Brain microvascular endothelial cell (primary cell): ENCODE data around the gene NR2F2.

Source experiments
- DNase-seq: peaks from one replicate; pipeline ENCODE4 v3.0.0-alpha.2; 2020
- H3K27ac ChIP-seq: fragments of 250-450 bp; sonication (Bioruptor Pico); 2 replicates; pipeline ENCODE4 v1.5.1; 2020; ENCODE audit warnings: mild to moderate bottlenecking, moderate library complexity
- H3K27me3 ChIP-seq: fragments of 250-450 bp; sonication (Bioruptor Pico); replicated peaks from 2 replicates; pipeline ENCODE4 v1.5.1; 2020; ENCODE audit warnings: mild to moderate bottlenecking
- H3K36me3 ChIP-seq: fragments of 250-450 bp; sonication (Bioruptor Pico); replicated peaks from 2 replicates; pipeline ENCODE4 v1.5.1; 2020; ENCODE audit warnings: mild to moderate bottlenecking
- H3K4me3 ChIP-seq: 2 replicates; pipeline ENCODE4 v1.5.1; 2011; ENCODE audit warnings: low read depth, mild to moderate bottlenecking, control low read depth, low read length, moderate library complexity
- in situ Hi-C: cut with HindIII; loops from 2 replicates; pipeline ENCODE4 v1.10.0; 2017; ENCODE audit warnings: low sequenced_read_pairs, low pct_ligation_motif_present
- TF ChIP-seq, protein P1 (sequence below): IDR thresholded peaks from 2 replicates; pipeline ENCODE4 v1.5.1; 2011; ENCODE audit warnings: low read depth, mild to moderate bottlenecking, moderate library complexity, low read length, control low read depth, inconsistent platforms; ENCODE audit errors: missing control alignments

NR2F2 gene

GRCh38 chr15:96320703-96321638 is 9.5 kb upstream of the NR2F2 start:
- DNase-seq = no peak
- TF ChIP-seq, protein P1, sequence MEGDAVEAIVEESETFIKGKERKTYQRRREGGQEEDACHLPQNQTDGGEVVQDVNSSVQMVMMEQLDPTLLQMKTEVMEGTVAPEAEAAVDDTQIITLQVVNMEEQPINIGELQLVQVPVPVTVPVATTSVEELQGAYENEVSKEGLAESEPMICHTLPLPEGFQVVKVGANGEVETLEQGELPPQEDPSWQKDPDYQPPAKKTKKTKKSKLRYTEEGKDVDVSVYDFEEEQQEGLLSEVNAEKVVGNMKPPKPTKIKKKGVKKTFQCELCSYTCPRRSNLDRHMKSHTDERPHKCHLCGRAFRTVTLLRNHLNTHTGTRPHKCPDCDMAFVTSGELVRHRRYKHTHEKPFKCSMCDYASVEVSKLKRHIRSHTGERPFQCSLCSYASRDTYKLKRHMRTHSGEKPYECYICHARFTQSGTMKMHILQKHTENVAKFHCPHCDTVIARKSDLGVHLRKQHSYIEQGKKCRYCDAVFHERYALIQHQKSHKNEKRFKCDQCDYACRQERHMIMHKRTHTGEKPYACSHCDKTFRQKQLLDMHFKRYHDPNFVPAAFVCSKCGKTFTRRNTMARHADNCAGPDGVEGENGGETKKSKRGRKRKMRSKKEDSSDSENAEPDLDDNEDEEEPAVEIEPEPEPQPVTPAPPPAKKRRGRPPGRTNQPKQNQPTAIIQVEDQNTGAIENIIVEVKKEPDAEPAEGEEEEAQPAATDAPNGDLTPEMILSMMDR = no peak
- H3K27me3 ChIP-seq = no peaks in the 10 kb centered on the region
- in situ Hi-C loops = no loop called here
- H3K4me3 ChIP-seq = peak overlapping the region; percentile 56
- peak overlapping the region; percentile 81 for H3K27ac ChIP-seq
- H3K36me3 ChIP-seq = no peaks in the 10 kb centered on the region

- Histone ChIP-seq H3K27ac (peak overlapping the region; percentile 81), H3K27me3 (no peaks in the 10 kb centered on the region), H3K4me3 (peak overlapping the region; percentile 56), H3K36me3 (no peaks in the 10 kb centered on the region)
- TF ChIP-seq, protein P1 = peak; percentile 46
- DNase-seq = peak; percentile 27
- in situ Hi-C loops = no loop called here
Observed at GRCh38 chr15:96321639-96322535, 8.6 kb upstream of the NR2F2 start.

- H3K27ac ChIP-seq = peak overlapping the region; percentile 81
- TF ChIP-seq, protein P1 = no peak
- H3K36me3 ChIP-seq = no peaks in the 10 kb centered on the region
- in situ Hi-C loops = no loop called here
- DNase-seq = no peak
- peak overlapping the region; percentile 56 for H3K4me3 ChIP-seq
- no peaks in the 10 kb centered on the region for H3K27me3 ChIP-seq
Observed at GRCh38 chr15:96322536-96323318, 7.8 kb upstream of the NR2F2 start.

DNA sequence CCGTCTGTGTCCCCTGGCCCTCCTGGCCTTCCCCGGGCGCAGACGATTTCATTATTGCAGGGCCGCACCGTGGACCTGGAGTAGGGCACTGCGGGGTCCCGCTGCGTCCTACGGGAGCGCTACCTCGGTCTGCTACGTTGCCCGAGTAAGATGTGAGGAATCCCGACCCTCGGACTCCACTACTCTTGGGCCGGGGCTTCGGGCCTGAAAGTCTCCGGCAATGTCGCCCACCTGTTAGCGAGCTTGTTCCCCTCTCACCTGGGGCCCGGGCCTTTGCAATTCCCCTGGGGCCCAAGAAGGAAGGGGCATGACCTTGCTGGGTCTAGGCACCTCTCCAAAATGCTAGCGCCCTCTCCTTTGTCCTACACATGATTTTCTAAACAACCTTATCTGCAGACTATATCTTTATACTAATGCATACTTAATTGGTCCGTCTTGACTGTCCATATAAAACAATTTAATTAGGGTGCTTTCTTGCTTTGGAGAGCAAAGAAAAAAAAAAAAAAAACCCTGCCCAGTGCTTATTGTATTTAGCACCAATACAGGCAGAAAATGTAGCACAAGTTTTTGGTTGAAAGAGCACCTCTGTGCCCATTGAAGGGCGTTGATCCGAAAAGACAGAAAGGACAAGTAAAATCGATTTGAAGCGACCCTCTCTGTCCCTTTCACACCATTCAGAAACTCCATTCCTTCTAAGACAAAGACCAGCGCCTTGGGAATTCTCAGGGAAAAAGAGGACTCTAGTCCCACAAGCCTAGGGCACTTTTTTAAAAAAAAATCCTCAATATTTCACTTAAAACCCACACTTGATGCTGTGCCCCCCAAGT is 7.0 kb upstream of the NR2F2 start:
- no peaks in the 10 kb centered on the region for H3K36me3 ChIP-seq
- in situ Hi-C loops = no loop called here
- TF ChIP-seq, protein P1 = no peak
- peak overlapping the region; percentile 85 for H3K27ac ChIP-seq
- peak overlapping the region; percentile 94 for H3K4me3 ChIP-seq
- DNase-seq = no peak
- H3K27me3 ChIP-seq = no peaks in the 10 kb centered on the region
